Chondrocyte (in vitro differentiated cells): Measurements from ENCODE around the gene CTNNBL1. TPM values are rescaled to one million over a fixed set of nuclear protein-coding genes. Genes with fewer than 3 reads are reported as not detected.
"Not testable (repeated sequence)": the region's sequence is repeated elsewhere in the genome, so short reads cannot be mapped to it uniquely, and the experiment has no call there.

Experiments
- DNase-seq: peaks from one replicate; pipeline ENCODE4 v3.0.0; 2021; ENCODE audit warnings: mixed read lengths, low spot score
- H3K27ac Mint-ChIP-seq: one replicate; pipeline ENCODE4 v1.8.0; 2021; ENCODE audit warnings: mild to moderate bottlenecking, moderate library complexity, mixed read lengths; ENCODE audit not compliant: unreplicated experiment
- H3K27me3 Mint-ChIP-seq: 2 replicates; pipeline ENCODE4 v1.8.0; 2021; ENCODE audit warnings: low read depth, mixed read lengths
- H3K36me3 Mint-ChIP-seq: 2 replicates; pipeline ENCODE4 v1.8.0; 2021; ENCODE audit warnings: low read depth, mixed read lengths
- H3K4me1 Mint-ChIP-seq: 2 replicates; pipeline ENCODE4 v1.8.0; 2021; ENCODE audit warnings: low read depth, mild to moderate bottlenecking, mixed read lengths
- H3K4me3 Mint-ChIP-seq: one replicate; pipeline ENCODE4 v1.8.0; 2021; ENCODE audit warnings: mild to moderate bottlenecking, moderate library complexity, mixed read lengths; ENCODE audit not compliant: unreplicated experiment
- H3K9me3 Mint-ChIP-seq: 2 replicates; pipeline ENCODE4 v1.8.0; 2021; ENCODE audit warnings: low read depth, mixed read lengths
- CTCF ChIP-seq: fragments of 200-600 bp; sonication (generic); IDR thresholded peaks from 2 replicates; pipeline ENCODE4 v1.5.0; 2021; ENCODE audit warnings: antibody characterized with exemption, mild to moderate bottlenecking, moderate library complexity
- total RNA-seq: library from RNA; stranded (reverse); gene quantifications from 3 replicates; pipeline ENCODE4 v1.2.1, GENCODE V29; 2021

Gene CTNNBL1
- total RNA-seq, 1 donor from 2014 or later, result 36.0 TPM

- DNase-seq, result no peak
- H3K27me3 Mint-ChIP-seq, result no peaks in the 10 kb centered on the region
- H3K36me3 Mint-ChIP-seq, result peaks cover 7% of the 10 kb centered on the region
- no peak for TF ChIP-seq CTCF
- no peaks in the 10 kb centered on the region for H3K4me1 Mint-ChIP-seq
- H3K4me3 Mint-ChIP-seq, result no peak overlapping the region
- no peaks in the 10 kb centered on the region for H3K9me3 Mint-ChIP-seq
- no peak overlapping the region for H3K27ac Mint-ChIP-seq
These were observed 156.3 kb downstream of the CTNNBL1 start for GRCh38 chr20:37850036-37850592.

- DNase-seq, result no peak
- H3K27me3 Mint-ChIP-seq, result no peaks in the 10 kb centered on the region
- H3K36me3 Mint-ChIP-seq, result peaks cover 11% of the 10 kb centered on the region
- no peaks in the 10 kb centered on the region for H3K4me1 Mint-ChIP-seq
- H3K4me3 Mint-ChIP-seq, result no peak overlapping the region
- no peaks in the 10 kb centered on the region for H3K9me3 Mint-ChIP-seq
- no peak overlapping the region for H3K27ac Mint-ChIP-seq
- no peak for TF ChIP-seq CTCF
These were observed 157.0 kb downstream of the CTNNBL1 start for GRCh38 chr20:37850724-37851355.

DNA sequence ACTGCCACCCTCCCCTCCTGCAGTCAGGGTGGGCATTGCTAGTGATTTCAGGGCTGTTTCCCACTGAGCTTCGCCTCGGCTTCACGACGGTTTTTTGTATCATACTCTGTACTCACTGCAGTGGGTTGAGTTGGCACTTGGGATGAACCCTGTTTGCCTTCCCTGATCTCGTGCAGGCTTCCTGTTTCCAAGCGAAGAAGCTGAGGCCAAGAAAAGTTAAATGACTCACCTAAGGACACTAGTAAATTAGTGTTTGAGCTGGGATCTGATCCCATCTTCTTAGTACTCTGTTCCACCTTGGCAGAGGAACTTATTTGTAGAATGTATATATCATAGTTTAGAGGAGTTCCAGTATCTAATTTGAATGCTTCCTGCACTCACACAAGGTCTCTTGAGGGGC lies 158.8 kb downstream of the CTNNBL1 start:
- no peak overlapping the region for H3K4me3 Mint-ChIP-seq
- H3K4me1 Mint-ChIP-seq, result peaks cover 6% of the 10 kb centered on the region
- TF ChIP-seq CTCF, result no peak
- H3K27me3 Mint-ChIP-seq, result no peaks in the 10 kb centered on the region
- no peak for DNase-seq
- no peak overlapping the region for H3K27ac Mint-ChIP-seq
- no peaks in the 10 kb centered on the region for H3K9me3 Mint-ChIP-seq
- H3K36me3 Mint-ChIP-seq, result peaks cover 11% of the 10 kb centered on the region

DNA sequence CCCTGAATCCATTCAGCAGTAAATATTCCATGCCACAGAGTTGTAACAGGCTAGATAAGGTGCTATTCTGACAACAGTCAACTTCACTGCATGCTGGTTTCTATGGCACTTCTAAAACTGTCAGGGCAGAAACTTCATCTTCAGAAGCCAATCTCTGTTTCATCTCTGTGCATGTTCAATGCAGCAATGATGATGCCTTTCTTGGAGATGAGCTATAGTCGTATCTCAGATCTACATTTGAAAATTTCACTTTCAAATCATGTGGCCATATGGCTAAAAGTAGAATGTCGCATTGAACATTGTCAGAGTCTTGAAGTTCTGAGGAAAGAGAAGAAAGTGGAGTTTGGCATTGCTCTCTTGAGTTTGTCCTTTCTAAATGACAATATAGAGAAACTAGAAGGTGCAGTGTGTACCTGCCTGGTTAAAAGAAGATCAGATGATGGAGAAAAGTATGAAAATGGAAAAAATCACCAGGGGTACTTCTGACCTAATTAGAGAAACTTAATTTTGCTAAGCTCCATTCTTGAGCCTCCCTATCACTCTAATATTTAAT lies 160.1 kb downstream of the CTNNBL1 start:
- Mint-ChIP-seq H3K4me1 (peaks cover 6% of the 10 kb centered on the region), H3K4me3 (no peak overlapping the region), H3K36me3 (peaks cover 8% of the 10 kb centered on the region), H3K9me3 (no peaks in the 10 kb centered on the region), H3K27me3 (no peaks in the 10 kb centered on the region), H3K27ac (no peak overlapping the region)
- TF ChIP-seq CTCF, result no peak
- DNase-seq, result no peak

DNA sequence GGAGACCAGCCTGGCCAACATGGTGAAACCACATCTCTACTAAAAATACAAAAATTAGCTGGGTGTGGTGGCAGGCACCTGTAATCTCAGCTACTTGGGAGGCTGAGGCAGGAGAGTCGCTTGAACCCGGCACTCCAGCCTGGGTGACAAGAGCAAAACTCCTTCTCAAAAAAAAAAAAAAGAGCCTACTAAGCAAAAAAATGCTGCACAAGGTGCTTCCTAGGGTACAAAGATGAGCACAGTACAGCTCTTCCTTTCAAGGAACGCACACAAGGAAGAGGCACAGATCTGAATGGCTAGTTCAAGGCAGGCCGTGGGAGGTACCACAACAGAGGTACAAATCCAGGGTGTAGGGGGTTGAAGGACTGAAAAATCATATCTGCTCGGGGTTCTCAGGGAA lies 162.2 kb downstream of the CTNNBL1 start:
- H3K4me3 Mint-ChIP-seq, H3K4me1 Mint-ChIP-seq, H3K27ac Mint-ChIP-seq, H3K9me3 Mint-ChIP-seq, H3K27me3 Mint-ChIP-seq, DNase-seq: not testable (repeated sequence)
- peaks cover 11% of the 10 kb centered on the region for H3K36me3 Mint-ChIP-seq
